Stimulated activated CD4-positive, alpha-beta T cell treated with anti-CD3 and anti-CD28 coated beads, Interleukin-1b, Interleukin-23, amount 100 ng/mL, for 1 hour (primary cell): ENCODE results near the gene RNF144A.

Experiments
- DNase-seq, 2 donors: peaks; one replicate each; pipeline ENCODE4 v3.0.0-alpha.2; 2020; ENCODE audit warnings: low read depth in 2 of 2

RNF144A gene

GRCh38 chr2:6908291-6908690, 8.9 kb upstream of the RNF144A start:
- DNase-seq, result no peak

GRCh38 chr2:6909431-6910385, 7.5 kb upstream of the RNF144A start:
- no peak for DNase-seq

DNA sequence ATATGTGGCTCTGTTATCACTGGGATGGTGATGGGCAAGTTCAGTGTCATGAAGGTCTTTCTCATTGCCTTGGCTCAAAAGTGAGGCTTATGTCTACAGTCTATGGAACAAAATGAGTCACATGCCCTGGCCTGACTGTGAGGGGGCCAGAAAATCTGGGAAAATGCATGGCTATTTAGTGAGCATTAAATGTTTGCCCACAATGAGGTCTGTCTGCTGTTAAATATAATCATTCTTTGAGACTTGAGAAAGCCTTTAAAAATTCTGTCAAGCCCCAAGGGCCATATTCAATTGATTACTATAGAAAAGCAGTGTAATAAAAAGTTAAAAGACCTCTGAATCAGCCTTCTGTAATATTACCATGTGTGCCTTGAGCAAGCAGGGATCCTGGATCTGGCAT, 5.5 kb upstream of the RNF144A start:
- no peak for DNase-seq

- peak in 1 of 2 donors; percentile 20 for DNase-seq
Observed at GRCh38 chr2:6913415-6914157, 3.6 kb upstream of the RNF144A start.

DNA sequence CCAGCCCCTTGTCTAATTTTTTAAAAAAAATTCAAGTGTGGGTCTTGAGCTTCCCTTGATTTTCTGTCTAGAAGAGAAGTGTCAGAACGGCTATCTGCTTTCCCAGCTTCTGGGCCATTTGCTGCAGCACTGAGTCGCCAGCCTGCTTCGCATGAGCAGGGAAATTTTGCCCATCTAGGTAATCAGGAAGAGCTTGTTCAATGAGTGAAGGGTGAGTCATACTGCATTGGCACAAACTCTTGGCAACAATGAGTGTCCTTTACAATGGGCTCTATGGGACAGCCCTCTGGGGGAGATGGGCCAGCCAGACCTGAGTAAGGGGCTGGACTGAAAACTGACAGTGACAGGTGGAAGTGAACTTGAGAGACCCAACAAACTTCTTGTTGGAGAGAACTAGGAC, 2.4 kb upstream of the RNF144A start:
- DNase-seq, result no peak

- no peak for DNase-seq
Observed at GRCh38 chr2:6915399-6915798, 1.8 kb upstream of the RNF144A start.

- DNase-seq, result no peak
Observed at GRCh38 chr2:6916224-6916623, 988 bp upstream of the RNF144A start.

DNA sequence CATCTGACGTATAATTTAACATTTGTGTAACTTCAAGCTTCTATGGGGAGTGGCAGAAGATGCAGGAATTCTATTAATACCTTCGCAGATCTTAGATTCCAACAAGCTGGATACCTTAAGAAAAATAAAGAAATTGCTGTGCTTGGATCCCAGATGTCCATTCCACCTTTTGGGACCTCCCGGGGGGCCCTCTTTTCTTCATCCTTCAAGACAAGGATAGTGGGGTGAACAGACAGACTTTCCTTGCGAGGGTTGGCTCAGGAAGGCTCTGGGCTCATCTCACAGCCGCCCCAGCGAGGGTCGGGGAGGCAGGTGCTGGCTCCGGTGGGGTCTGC, 509 bp upstream of the RNF144A start:
- no peak for DNase-seq

- no peak for DNase-seq
Observed at GRCh38 chr2:6917761-6918421, 679 bp downstream of the RNF144A start.

- no peak for DNase-seq
Observed at GRCh38 chr2:6919901-6920742, 2.9 kb downstream of the RNF144A start.

DNA sequence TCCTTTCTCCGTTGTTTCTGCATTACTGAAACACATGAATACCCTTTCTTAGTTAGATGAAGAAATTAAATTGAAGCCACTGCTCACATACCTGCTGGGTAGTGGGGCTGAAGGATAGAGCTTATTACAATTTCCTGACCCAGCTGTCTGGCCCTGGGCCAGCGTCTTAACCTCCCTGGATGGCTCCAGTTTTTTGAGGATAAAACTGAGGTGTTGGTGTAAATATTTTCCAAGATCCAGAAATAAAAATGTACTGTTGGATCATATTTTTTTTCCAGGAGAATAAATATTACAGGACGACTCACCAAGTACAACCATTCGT, 3.5 kb downstream of the RNF144A start:
- no peak for DNase-seq

GRCh38 chr2:6921321-6921922, 4.2 kb downstream of the RNF144A start:
- DNase-seq, result no peak

DNA sequence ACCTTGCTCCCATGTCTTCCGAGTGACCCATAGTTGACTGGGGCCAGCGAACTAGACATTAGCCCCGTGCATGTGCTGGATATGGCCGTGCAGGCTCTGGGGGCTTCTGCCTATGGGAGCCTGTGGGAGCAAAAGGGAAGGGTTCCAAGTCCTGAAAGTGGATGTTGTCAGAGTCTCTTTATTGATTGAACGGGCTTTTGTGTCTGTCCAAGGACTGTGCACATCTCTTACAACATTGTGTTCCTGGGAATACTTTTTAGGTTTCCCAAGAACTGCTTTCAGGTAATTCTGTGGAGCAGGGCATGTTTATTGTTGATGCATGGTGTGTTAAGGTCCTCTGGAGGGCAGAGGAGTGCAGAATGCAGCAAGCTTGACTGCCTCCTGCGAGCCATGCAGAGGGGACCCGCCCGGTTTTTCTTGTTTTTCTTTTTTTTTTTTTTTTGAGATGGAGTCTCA, 5.0 kb downstream of the RNF144A start:
- no peak for DNase-seq

DNA sequence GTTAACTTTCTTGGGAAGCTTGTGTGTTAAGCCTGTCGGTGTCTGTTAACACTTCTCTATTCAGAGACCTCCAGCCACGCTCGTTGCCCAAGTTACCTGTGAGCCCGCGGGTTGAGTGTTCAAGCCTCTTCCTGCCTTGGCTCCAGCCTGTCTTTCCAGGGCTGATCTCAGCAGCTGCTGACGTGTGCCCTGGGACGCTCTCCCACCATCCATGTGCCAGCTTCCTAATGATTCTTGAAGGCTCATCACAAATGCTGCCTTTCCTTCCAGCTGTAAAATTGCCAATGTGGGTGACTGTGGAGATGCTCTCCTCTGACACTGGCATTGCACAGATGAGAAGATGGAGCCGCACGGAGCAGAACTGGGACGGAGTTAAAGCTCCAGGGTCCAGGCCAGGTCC, 6.1 kb downstream of the RNF144A start:
- DNase-seq, result no peak

- no peak for DNase-seq
Observed at GRCh38 chr2:6924101-6924923, 7.1 kb downstream of the RNF144A start.

DNA sequence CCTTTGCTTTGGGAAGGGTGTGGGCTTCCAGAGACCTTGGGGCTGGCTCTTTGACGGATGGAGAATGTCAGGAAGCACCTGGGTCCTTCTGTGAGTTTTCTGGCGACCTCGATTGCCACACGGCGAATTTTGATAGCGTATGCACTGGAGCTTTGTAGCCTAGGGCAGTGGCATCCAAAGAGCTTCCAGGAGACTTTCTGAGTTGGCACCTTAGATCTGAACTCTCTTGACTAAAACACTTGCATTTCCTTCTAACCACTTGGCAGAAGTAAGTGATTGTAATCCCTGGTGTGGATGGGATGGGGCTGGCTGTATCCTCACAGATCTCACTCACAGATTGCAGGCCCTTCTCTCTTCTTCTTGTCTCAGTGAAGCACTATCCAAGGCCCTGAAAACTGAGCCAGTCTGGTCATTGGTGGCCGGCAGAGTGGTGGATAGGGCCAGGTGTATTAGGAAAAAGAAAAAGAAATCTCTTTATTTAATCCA, 7.8 kb downstream of the RNF144A start:
- DNase-seq, result no peak

GRCh38 chr2:6926071-6926732, 9.0 kb downstream of the RNF144A start:
- no peak for DNase-seq

- no peak for DNase-seq
Observed at GRCh38 chr2:6927186-6927585, 10.0 kb downstream of the RNF144A start.

DNA sequence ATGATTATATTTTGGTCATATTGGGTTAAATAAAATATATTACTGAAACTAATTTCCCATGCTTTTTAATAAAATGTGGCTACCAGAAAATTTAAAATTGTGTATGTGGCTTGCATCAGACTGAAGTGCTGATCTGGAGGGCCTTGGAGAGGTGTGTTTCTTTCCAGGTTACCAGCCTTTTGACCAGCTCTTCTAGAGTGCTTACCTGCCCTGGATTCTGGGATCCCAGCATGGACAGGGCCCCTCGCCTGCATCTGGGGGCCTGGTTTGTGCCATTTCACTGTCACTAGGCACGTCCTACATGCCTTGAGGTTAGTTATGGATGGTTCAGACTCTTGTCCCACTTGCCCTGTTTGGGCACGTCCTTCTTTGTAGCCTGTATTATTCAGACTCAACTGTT, 10.5 kb downstream of the RNF144A start:
- no peak for DNase-seq

GRCh38 chr2:6928452-6928851, 11.2 kb downstream of the RNF144A start:
- no peak for DNase-seq
